Keratinocyte (primary cell): ENCODE results near the gene VCL.

Source experiments
- EZH2 ChIP-seq: IDR thresholded peaks from one replicate; pipeline ENCODE4 v1.6.1; 2012; ENCODE audit warnings: inconsistent platforms, mild to moderate bottlenecking, low read length, moderate library complexity
- TF ChIP-seq, protein P1 (sequence below), 3 experiments: IDR thresholded peaks in 1 of 3; conservative IDR thresholded peaks in 1 of 3; optimal IDR thresholded peaks in 1 of 3; 2 replicates in 2 of 3; 3 replicates in 1 of 3; pipeline versions ENCODE3 to v1.5.1; 2011; ENCODE audit warnings: low read length in 3 of 3, mild to moderate bottlenecking in 3 of 3, moderate library complexity in 2 of 3, control low read depth in 1 of 3, inconsistent platforms in 1 of 3; ENCODE audit not compliant: insufficient read depth in 2 of 3; ENCODE audit errors: extremely low read depth in 1 of 3

DNA sequence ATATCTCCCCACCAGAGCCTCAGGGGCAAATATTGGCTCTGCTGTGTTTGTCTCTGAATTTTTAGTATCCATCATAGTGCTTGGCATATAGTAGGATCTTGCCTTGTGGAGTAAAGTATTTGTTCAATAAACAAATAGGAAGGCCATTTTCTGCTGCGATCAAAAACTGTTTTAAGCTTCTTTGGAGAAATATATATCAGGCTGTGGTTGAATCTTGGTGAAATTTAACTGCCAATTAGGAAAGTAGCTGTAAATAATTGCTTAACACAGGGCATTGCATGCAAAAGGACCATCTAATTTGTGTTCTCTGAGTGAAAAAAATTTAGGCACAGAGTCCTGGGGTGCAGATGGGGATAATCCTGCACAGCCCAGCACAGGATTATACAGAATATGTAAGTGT, 15.1 kb downstream of the VCL start:
- TF ChIP-seq, protein P1, sequence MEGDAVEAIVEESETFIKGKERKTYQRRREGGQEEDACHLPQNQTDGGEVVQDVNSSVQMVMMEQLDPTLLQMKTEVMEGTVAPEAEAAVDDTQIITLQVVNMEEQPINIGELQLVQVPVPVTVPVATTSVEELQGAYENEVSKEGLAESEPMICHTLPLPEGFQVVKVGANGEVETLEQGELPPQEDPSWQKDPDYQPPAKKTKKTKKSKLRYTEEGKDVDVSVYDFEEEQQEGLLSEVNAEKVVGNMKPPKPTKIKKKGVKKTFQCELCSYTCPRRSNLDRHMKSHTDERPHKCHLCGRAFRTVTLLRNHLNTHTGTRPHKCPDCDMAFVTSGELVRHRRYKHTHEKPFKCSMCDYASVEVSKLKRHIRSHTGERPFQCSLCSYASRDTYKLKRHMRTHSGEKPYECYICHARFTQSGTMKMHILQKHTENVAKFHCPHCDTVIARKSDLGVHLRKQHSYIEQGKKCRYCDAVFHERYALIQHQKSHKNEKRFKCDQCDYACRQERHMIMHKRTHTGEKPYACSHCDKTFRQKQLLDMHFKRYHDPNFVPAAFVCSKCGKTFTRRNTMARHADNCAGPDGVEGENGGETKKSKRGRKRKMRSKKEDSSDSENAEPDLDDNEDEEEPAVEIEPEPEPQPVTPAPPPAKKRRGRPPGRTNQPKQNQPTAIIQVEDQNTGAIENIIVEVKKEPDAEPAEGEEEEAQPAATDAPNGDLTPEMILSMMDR (optimal IDR thresholded peaks at IDR 0.05 in 1 of 3, IDR thresholded peaks at IDR 0.05 in 1 of 3, conservative IDR thresholded peaks at IDR 0.05 in 1 of 3; ENCODE audit: extremely low read depth in 1 of 3, insufficient read depth in 2 of 3, low read length in 3 of 3), result no peak
- no peak for TF ChIP-seq EZH2
